22Rv1 (cell line): ENCODE data around the gene GOLGA8T.
"Not testable (repeated sequence)": the region's sequence is repeated elsewhere in the genome, so short reads cannot be mapped to it uniquely, and the experiment has no call there.

Experiments
- H3K27ac ChIP-seq: fragments of 450-650 bp; 2 replicates; pipeline ENCODE4 v1.5.1; 2017
- CTCF ChIP-seq: fragments of 450-650 bp; IDR thresholded peaks from 2 replicates; pipeline ENCODE4 v1.5.1; 2017; ENCODE audit warnings: mild to moderate bottlenecking

Gene GOLGA8T

GRCh38 chr15:30134751-30135150 is at the start of gene GOLGA8T:
GOLGA8T (plus strand) TSS chr15:30135051; CDS start chr15:30135149, 98 bp downstream.
- not testable (repeated sequence) for H3K27ac ChIP-seq

GRCh38 chr15:30097827-30098226 is 37.0 kb upstream of the GOLGA8T start:
- H3K27ac ChIP-seq, result not testable (repeated sequence)

GRCh38 chr15:30102890-30103289 is 32.0 kb upstream of the GOLGA8T start:
- not testable (repeated sequence) for H3K27ac ChIP-seq

GRCh38 chr15:30103941-30104507 is 30.8 kb upstream of the GOLGA8T start:
- not testable (repeated sequence) for H3K27ac ChIP-seq

- not testable (repeated sequence) for H3K27ac ChIP-seq
These were observed 24.3 kb upstream of the GOLGA8T start for GRCh38 chr15:30110591-30110990.

- not testable (repeated sequence) for H3K27ac ChIP-seq
These were observed 4.8 kb upstream of the GOLGA8T start for GRCh38 chr15:30130066-30130465.

GRCh38 chr15:30143246-30143645 is 8.4 kb downstream of the GOLGA8T start:
- TF ChIP-seq CTCF, result peak; percentile 22; the same call in 1 of the 2 replicates
- not testable (repeated sequence) for H3K27ac ChIP-seq

GRCh38 chr15:30149891-30150290 is 15.0 kb downstream of the GOLGA8T start:
- H3K27ac ChIP-seq, result not testable (repeated sequence)

- not testable (repeated sequence) for H3K27ac ChIP-seq
These were observed 27.9 kb downstream of the GOLGA8T start for GRCh38 chr15:30162479-30163357.

GRCh38 chr15:30163759-30164158 is 28.9 kb downstream of the GOLGA8T start:
- H3K27ac ChIP-seq, result not testable (repeated sequence)

- not testable (repeated sequence) for H3K27ac ChIP-seq
These were observed 29.4 kb downstream of the GOLGA8T start for GRCh38 chr15:30164257-30164656.

- not testable (repeated sequence) for H3K27ac ChIP-seq
These were observed 32.6 kb downstream of the GOLGA8T start for GRCh38 chr15:30167403-30167802.

- not testable (repeated sequence) for H3K27ac ChIP-seq
These were observed 33.0 kb downstream of the GOLGA8T start for GRCh38 chr15:30167886-30168285.

GRCh38 chr15:30171452-30171851 is 36.6 kb downstream of the GOLGA8T start:
- H3K27ac ChIP-seq, result not testable (repeated sequence)

- not testable (repeated sequence) for H3K27ac ChIP-seq
- TF ChIP-seq CTCF, result peak; percentile 38
These were observed 38.3 kb downstream of the GOLGA8T start for GRCh38 chr15:30173041-30173608.

- not testable (repeated sequence) for H3K27ac ChIP-seq
These were observed 40.4 kb downstream of the GOLGA8T start for GRCh38 chr15:30175291-30175690.

GRCh38 chr15:30176613-30177012 is 41.8 kb downstream of the GOLGA8T start:
- H3K27ac ChIP-seq, result not testable (repeated sequence)

GRCh38 chr15:30179814-30180213 is 45.0 kb downstream of the GOLGA8T start:
- H3K27ac ChIP-seq, result not testable (repeated sequence)

- H3K27ac ChIP-seq, result not testable (repeated sequence)
These were observed 50.6 kb downstream of the GOLGA8T start for GRCh38 chr15:30185495-30185894.

GRCh38 chr15:30187429-30187828 is 52.6 kb downstream of the GOLGA8T start:
- not testable (repeated sequence) for H3K27ac ChIP-seq
